GM19328 (cell line): ENCODE data around the gene PDE8B.

Experiments used
- ATAC-seq: cut with Tn5 transposase; IDR thresholded peaks from one replicate; pipeline ENCODE4 v1.9.1; 2021; ENCODE audit warnings: mild to moderate bottlenecking, moderate library complexity; ENCODE audit not compliant: unreplicated experiment

PDE8B gene

GRCh38 chr5:77394064-77394715 is 183.7 kb downstream of the PDE8B start:
- ATAC-seq = no peak

- ATAC-seq = no peak
Observed at GRCh38 chr5:77396017-77396416, 185.5 kb downstream of the PDE8B start.

GRCh38 chr5:77397686-77398292 is 187.3 kb downstream of the PDE8B start:
- ATAC-seq = no peak

DNA sequence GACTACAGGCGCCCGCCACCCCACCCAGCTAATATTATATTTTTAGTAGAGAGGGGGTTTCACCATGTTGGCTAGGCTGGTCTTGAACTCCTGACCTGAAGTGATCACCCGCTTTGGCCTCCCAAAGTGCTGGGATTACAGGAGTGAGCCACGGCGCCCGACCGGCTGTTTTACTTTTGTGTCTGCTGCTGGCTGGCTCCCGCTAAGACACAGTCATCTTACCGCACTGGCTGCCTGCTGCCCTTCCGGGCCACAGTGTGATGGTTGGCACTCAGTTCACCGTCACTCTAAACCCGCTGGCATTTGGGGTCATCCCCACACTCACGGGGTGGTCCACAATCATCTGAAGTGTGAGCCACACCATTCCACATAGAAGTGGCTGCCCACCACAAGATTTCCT is 188.0 kb downstream of the PDE8B start:
- no peak for ATAC-seq

DNA sequence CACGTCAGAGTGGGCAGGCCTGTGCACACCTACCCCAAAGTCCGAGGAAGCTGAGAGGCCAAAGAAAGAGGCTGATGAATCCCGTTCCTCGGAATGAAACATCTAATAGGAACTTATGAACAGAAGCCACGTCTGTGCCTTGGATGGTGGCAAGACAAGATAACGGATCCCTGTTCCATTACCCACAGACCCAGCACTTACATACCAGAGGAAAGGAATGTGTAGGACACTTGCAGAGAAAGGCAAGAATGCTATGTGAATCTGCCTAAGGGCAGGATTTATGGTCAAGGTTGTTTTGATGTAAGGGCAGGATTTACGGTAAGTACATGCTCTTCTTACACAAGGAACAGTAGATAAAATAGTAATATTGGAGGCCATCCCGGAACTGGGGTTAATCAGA is 188.4 kb downstream of the PDE8B start:
- ATAC-seq = no peak

GRCh38 chr5:77400645-77401044 is 190.2 kb downstream of the PDE8B start:
- no peak for ATAC-seq

- no peak for ATAC-seq
Observed at GRCh38 chr5:77402796-77403195, 192.3 kb downstream of the PDE8B start.

DNA sequence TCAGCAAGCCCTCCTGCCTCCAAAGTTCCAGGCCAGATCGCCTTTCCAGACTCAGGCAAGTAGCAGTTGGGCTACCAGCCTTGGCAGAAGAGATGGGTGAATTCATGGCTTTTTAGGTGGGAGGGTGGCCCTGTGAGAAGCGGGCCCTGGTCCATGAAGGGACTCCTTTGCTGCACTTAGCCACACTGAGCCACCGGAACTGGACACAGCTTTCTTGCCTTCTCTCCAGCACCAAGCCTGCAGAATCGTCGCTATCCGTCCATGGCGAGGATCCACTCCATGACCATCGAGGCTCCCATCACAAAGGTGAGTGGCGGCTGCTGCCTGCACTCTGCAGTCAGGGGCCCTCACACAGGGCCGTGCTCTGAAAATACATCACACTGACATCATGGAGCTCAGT is 196.7 kb downstream of the PDE8B start:
- no peak for ATAC-seq

DNA sequence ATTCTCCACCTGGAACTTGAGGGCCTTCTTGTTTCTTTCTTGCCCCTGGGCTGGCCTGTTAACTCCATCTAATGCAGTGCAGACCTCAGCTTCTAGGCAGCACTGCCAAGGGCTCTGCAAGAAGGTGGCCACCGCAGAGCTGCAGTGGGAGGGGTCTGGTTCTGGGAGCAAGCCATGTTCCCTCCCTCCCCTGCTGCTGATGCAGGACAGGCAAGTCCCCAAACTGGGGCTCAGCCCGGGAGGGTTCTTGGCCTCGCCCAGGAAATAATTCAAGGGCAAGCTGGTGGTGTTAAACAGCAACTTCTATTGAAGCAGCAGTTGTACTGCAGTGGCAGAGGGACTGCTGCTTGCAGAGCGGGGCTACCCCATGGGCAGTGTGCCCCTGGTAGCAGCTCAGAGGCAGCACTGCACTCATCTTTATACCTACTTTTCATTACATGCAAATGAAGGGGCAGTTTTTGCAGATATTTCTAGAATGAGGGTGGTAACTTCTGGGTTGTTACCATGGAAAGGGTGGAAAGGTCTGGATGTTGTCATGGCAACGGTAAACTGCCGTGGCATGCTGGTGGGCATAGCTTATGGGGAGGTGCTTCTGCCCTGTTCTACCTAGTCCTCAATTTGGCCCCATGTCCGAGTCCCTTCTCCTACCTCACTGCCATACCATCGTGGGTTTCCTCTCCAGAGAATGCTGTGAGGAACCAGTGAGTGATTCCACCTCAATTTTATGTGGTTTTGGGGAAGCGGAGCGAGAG is 199.6 kb downstream of the PDE8B start:
- ATAC-seq = no peak

- ATAC-seq = no peak
Observed at GRCh38 chr5:77413049-77413448, 202.6 kb downstream of the PDE8B start.

DNA sequence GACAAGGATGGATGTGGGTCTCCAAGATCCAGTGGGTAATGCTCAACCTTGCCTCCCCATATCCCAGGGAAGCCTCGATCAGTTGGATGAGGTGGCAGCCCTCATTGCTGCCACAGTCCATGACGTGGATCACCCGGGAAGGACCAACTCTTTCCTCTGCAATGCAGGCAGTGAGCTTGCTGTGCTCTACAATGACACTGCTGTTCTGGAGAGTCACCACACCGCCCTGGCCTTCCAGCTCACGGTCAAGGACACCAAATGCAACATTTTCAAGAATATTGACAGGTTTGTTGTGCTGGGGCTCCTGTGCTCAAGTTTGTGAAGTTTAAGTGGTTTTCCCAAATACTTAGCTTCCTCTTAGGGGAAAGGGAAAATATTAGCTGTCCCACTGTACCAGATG is 207.7 kb downstream of the PDE8B start:
- no peak for ATAC-seq

GRCh38 chr5:77418601-77419581 is 208.4 kb downstream of the PDE8B start:
- no peak for ATAC-seq

DNA sequence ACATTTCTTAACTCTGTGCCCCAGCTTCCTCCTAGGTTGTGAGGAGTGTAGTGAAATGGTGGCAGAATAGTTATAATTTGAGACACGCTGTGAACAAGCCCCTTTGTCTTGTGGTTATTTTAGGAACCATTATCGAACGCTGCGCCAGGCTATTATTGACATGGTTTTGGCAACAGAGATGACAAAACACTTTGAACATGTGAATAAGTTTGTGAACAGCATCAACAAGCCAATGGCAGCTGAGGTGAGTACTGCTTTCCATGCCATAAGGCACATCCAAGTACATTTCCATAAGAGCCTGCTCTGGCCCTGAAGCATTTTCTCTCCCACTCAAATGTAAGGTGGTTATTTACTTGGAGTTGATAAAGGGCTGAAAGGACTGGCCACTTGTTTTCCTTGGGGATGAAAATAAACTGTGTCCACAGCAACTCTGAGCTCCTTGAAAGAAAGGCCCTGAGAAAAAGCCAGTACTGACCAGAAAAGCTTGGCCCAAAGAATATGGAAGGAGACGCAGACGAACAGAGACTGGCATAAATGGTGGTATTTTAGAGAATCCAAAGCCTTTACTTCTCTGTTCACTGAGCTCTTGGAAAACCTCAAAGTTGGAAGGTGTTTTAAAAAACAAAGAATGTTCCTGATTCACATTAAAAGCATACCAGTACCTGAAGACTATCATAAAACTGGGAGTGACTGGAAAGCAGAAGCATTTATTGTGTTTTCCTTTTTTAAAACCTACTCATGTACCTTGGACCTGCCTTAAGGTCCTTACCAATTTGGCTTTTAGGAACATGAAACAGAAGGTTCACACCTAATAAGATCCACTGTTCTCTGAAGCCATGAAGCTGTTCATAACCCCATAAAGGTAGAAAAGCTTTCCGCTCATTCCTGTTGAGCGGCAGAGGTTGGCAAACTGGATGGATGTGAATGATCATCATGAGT is 209.4 kb downstream of the PDE8B start:
- ATAC-seq = no peak

DNA sequence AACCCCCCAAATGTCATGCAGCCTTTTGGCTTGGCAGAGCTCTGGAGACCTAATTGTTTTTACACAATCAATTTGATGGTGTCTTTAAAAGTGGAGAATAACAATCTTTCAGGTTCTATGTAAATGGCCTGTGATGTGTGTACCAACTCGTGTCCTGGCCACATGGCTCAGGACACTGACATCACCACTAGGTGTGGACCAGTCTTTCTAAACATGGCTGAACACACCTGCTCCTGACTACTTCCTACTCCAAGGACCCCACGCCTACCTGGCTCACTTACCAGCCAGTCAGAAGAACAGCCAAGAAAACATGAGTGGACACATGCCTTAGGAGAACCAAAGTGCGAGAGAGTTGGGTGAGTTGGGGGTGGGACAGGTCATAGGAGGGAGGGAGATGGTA is 210.5 kb downstream of the PDE8B start:
- no peak for ATAC-seq

GRCh38 chr5:77423022-77423750 is 212.7 kb downstream of the PDE8B start:
- no peak for ATAC-seq

GRCh38 chr5:77424921-77425320 is 214.4 kb downstream of the PDE8B start:
- ATAC-seq = no peak

- ATAC-seq = no peak
Observed at GRCh38 chr5:77425420-77425819, 214.9 kb downstream of the PDE8B start.

DNA sequence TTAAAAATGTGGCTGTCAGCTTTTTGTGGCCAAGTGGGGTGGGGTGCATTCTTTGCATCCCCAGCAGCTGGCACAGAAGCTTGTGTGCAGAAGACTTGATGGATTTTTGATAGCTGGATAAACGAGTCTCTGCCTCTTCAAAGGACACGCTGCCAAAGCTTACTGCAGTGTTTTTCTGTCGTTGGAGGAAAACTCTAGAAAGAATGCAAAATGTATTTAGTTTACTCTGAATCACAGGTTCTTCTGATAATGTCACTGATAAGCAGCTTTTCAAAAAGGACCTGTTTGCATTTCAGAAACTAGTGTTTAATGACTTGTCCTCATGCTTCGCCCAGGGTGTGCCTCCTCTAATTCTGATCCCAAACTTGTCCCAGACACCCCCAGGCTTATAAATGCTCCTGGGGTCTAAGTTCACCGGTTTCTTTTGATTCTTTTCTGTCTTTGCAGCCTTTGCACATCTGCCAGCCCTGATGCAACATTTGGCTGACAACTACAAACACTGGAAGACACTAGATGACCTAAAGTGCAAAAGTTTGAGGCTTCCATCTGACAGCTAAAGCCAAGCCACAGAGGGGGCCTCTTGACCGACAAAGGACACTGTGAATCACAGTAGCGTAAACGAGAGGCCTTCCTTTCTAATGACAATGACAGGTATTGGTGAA is 215.6 kb downstream of the PDE8B start:
- no peak for ATAC-seq

DNA sequence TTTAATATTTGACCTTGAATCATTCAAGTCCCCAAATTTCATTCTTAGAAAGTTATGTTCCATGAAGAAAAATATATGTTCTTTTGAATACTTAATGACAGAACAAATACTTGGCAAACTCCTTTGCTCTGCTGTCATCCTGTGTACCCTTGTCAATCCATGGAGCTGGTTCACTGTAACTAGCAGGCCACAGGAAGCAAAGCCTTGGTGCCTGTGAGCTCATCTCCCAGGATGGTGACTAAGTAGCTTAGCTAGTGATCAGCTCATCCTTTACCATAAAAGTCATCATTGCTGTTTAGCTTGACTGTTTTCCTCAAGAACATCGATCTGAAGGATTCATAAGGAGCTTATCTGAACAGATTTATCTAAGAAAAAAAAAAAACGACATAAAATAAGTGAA is 216.2 kb downstream of the PDE8B start:
- ATAC-seq = no peak
